ENCODE data around the gene STX3.
"Not testable (repeated sequence)": the region's sequence is repeated elsewhere in the genome, so short reads cannot be mapped to it uniquely, and the experiment has no call there.

Gene STX3

GRCh38 chr11:59758401-59759037, 3.3 kb downstream of the STX3 start:
- DNase-seq (ENCODE audit: low read depth in 2 of 2, low spot score in 1 of 2), result no peak

GRCh38 chr11:59759900-59760299, 4.7 kb downstream of the STX3 start:
- no peak for DNase-seq (ENCODE audit: low read depth in 2 of 2, low spot score in 1 of 2)

GRCh38 chr11:59760771-59761170, 5.6 kb downstream of the STX3 start:
- no peak for DNase-seq (ENCODE audit: low read depth in 2 of 2, low spot score in 1 of 2)

- DNase-seq (ENCODE audit: low read depth in 2 of 2, low spot score in 1 of 2), result no peak
These were observed 6.8 kb downstream of the STX3 start for GRCh38 chr11:59761993-59762392.

- DNase-seq (ENCODE audit: low read depth in 2 of 2, low spot score in 1 of 2), result no peak
These were observed 10.0 kb downstream of the STX3 start for GRCh38 chr11:59765068-59765735.

- DNase-seq (ENCODE audit: low read depth in 2 of 2, low spot score in 1 of 2), result no peak
These were observed 11.5 kb downstream of the STX3 start for GRCh38 chr11:59766542-59767224.

GRCh38 chr11:59767225-59767611, 12.0 kb downstream of the STX3 start:
- DNase-seq (ENCODE audit: low read depth in 2 of 2, low spot score in 1 of 2), result no peak

GRCh38 chr11:59769111-59769510, 13.9 kb downstream of the STX3 start:
- DNase-seq (ENCODE audit: low read depth in 2 of 2, low spot score in 1 of 2), result no peak

GRCh38 chr11:59769828-59770227, 14.7 kb downstream of the STX3 start:
- DNase-seq (ENCODE audit: low read depth in 2 of 2, low spot score in 1 of 2), result no peak

- DNase-seq (ENCODE audit: low read depth in 2 of 2, low spot score in 1 of 2), result no peak
These were observed 15.1 kb downstream of the STX3 start for GRCh38 chr11:59770319-59770718.

- DNase-seq (ENCODE audit: low read depth in 2 of 2, low spot score in 1 of 2), result no peak
These were observed 15.7 kb downstream of the STX3 start for GRCh38 chr11:59770869-59771268.

- DNase-seq (ENCODE audit: low read depth in 2 of 2, low spot score in 1 of 2), result no peak
These were observed 16.4 kb downstream of the STX3 start for GRCh38 chr11:59771605-59772004.

GRCh38 chr11:59773083-59773440, 17.9 kb downstream of the STX3 start:
- DNase-seq (ENCODE audit: low read depth in 2 of 2, low spot score in 1 of 2), result no peak

- DNase-seq (ENCODE audit: low read depth in 2 of 2, low spot score in 1 of 2), result no peak
These were observed 21.3 kb downstream of the STX3 start for GRCh38 chr11:59776210-59777066.

GRCh38 chr11:59777104-59777503, 21.9 kb downstream of the STX3 start:
- DNase-seq (ENCODE audit: low read depth in 2 of 2, low spot score in 1 of 2), result no peak

- no peak for DNase-seq (ENCODE audit: low read depth in 2 of 2, low spot score in 1 of 2)
These were observed 22.9 kb downstream of the STX3 start for GRCh38 chr11:59778122-59778521.

- no peak for DNase-seq (ENCODE audit: low read depth in 2 of 2, low spot score in 1 of 2)
These were observed 24.3 kb downstream of the STX3 start for GRCh38 chr11:59779487-59779886.

GRCh38 chr11:59782080-59782479, 26.9 kb downstream of the STX3 start:
- DNase-seq (ENCODE audit: low read depth in 2 of 2, low spot score in 1 of 2), result no peak

GRCh38 chr11:59783632-59784090, 28.5 kb downstream of the STX3 start:
- no peak for DNase-seq (ENCODE audit: low read depth in 2 of 2, low spot score in 1 of 2)

GRCh38 chr11:59784441-59784840, 29.3 kb downstream of the STX3 start:
- not testable (repeated sequence) for DNase-seq (ENCODE audit: low read depth in 2 of 2, low spot score in 1 of 2)

GRCh38 chr11:59785818-59786217, 30.6 kb downstream of the STX3 start:
- DNase-seq (ENCODE audit: low read depth in 2 of 2, low spot score in 1 of 2), result no peak

- DNase-seq (ENCODE audit: low read depth in 2 of 2, low spot score in 1 of 2), result no peak
These were observed 32.0 kb downstream of the STX3 start for GRCh38 chr11:59787255-59787588.
